HepG2 (cell line): ENCODE results near the gene COL8A2. TPM values are rescaled to one million over a fixed set of nuclear protein-coding genes. Genes with fewer than 3 reads are reported as not detected.

Experiments used
- ISX ChIP-seq: sonication (generic); formaldehyde crosslinking; conservative IDR thresholded peaks from 2 replicates; pipeline ENCODE4 v1.5.0; 2020; ENCODE audit warnings: missing genetic modification reagents
- KIAA2018 ChIP-seq: sonication (generic); formaldehyde crosslinking; IDR thresholded peaks from 2 replicates; pipeline ENCODE4 v1.5.0; 2020; ENCODE audit warnings: mild to moderate bottlenecking, missing genetic modification reagents, borderline replicate concordance
- SOX5 ChIP-seq: IDR thresholded peaks from 2 replicates; pipeline ENCODE4 v1.6.1; 2016; ENCODE audit warnings: borderline replicate concordance
- SRF ChIP-seq: IDR thresholded peaks from 2 replicates; pipeline ENCODE4 v1.6.1; 2011; ENCODE audit warnings: mild to moderate bottlenecking, low read depth, low read length, moderate library complexity
- ZBTB20 ChIP-seq: sonication (generic); formaldehyde crosslinking; IDR thresholded peaks from 2 replicates; pipeline ENCODE4 v1.8.1; 2023; ENCODE audit warnings: missing genetic modification reagents, low read depth, mild to moderate bottlenecking, borderline replicate concordance
- ZBTB39 ChIP-seq: sonication (generic); formaldehyde crosslinking; IDR thresholded peaks from 2 replicates; pipeline ENCODE4 v1.5.0; 2020; ENCODE audit warnings: missing genetic modification reagents
- ZEB1 ChIP-seq: IDR thresholded peaks from 2 replicates; pipeline ENCODE4 v1.6.1; 2012; ENCODE audit warnings: mild to moderate bottlenecking, low read depth, inconsistent platforms; ENCODE audit not compliant: insufficient replicate concordance
- ZNF761 ChIP-seq: sonication (generic); formaldehyde crosslinking; conservative IDR thresholded peaks from 2 replicates; pipeline ENCODE4 v1.4.0; 2020; ENCODE audit warnings: mild to moderate bottlenecking, missing genetic modification reagents
- polyA plus RNA-seq, 8 experiments: library from polyadenylated mRNA; depleted of rRNA in 3 of 8; stranded (reverse) in 7 of 8; unstranded in 1 of 8; fragments of >200 nt; fragmentation: Illumina TruSeq in 4 of 8; extraction: Trizol in 4 of 8; gene quantifications; 2 replicates each; pipeline versions ENCODE4 v1.2.1 to v1.2.3, GENCODE V29; 2011 to 2016; ENCODE audit warnings: low read depth in 4 of 8, missing spikeins in 1 of 8, mixed read lengths in 1 of 8; ENCODE audit not compliant: insufficient read depth in 1 of 8
- total RNA-seq, 5 experiments: library from RNA; depleted of rRNA; stranded (reverse); fragments of >200 nt; fragmentation: Illumina TruSeq; extraction: Trizol; gene quantifications; 2 replicates each; pipeline ENCODE4 v1.2.3, GENCODE V29; 2016; ENCODE audit warnings: low read depth in 1 of 5
- TF ChIP-seq, protein P1 (sequence below): sonication (generic); formaldehyde crosslinking; IDR thresholded peaks from 2 replicates; pipeline ENCODE4 v1.5.0; 2020; ENCODE audit warnings: mild to moderate bottlenecking, missing genetic modification reagents, borderline replicate concordance

COL8A2 gene
- total and polyA plus RNA-seq, 2 of the 13 experiments (the other 11 are each of a cell fraction or from before 2014, with no cell fraction given): 0.13 to 0.24 TPM

DNA sequence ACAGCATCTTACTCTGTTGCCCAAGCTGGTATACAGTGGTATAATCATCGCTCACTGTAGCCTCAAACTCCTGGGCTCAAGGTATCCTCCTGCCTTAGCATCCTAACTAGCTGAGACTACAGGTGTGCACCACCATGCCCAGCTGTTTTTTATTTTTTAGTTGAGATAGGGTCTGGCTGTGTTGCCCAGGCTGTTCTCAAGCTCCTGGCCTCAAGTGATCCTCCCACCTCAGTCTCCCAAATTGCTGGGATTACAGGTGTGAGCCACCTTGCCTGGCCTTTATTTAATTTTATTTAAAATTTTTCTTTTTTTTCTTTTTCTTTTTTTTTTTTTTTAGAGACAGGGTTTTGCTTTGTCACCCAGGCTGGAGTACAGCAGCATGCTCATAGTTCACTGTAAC is 40.1 kb upstream of the COL8A2 start (continued):
- TF ChIP-seq KIAA2018 (no peak), ZNF761 (no peak), SRF (no peak), ISX (CRISPR knock-in tag) (no peak), ZBTB39 (CRISPR knock-in tag) (no peak), ZBTB20 (CRISPR knock-in tag) (no peak), ZEB1 (no peak), SOX5 (CRISPR knock-in tag) (no peak)
- TF ChIP-seq, protein P1, sequence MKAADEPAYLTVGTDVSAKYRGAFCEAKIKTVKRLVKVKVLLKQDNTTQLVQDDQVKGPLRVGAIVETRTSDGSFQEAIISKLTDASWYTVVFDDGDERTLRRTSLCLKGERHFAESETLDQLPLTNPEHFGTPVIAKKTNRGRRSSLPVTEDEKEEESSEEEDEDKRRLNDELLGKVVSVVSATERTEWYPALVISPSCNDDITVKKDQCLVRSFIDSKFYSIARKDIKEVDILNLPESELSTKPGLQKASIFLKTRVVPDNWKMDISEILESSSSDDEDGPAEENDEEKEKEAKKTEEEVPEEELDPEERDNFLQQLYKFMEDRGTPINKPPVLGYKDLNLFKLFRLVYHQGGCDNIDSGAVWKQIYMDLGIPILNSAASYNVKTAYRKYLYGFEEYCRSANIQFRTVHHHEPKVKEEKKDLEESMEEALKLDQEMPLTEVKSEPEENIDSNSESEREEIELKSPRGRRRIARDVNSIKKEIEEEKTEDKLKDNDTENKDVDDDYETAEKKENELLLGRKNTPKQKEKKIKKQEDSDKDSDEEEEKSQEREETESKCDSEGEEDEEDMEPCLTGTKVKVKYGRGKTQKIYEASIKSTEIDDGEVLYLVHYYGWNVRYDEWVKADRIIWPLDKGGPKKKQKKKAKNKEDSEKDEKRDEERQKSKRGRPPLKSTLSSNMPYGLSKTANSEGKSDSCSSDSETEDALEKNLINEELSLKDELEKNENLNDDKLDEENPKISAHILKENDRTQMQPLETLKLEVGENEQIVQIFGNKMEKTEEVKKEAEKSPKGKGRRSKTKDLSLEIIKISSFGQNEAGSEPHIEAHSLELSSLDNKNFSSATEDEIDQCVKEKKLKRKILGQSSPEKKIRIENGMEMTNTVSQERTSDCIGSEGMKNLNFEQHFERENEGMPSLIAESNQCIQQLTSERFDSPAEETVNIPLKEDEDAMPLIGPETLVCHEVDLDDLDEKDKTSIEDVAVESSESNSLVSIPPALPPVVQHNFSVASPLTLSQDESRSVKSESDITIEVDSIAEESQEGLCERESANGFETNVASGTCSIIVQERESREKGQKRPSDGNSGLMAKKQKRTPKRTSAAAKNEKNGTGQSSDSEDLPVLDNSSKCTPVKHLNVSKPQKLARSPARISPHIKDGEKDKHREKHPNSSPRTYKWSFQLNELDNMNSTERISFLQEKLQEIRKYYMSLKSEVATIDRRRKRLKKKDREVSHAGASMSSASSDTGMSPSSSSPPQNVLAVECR (CRISPR knock-in tag): no peak
